Measurements from ENCODE around the gene IFI27L2.

Gene IFI27L2

DNA sequence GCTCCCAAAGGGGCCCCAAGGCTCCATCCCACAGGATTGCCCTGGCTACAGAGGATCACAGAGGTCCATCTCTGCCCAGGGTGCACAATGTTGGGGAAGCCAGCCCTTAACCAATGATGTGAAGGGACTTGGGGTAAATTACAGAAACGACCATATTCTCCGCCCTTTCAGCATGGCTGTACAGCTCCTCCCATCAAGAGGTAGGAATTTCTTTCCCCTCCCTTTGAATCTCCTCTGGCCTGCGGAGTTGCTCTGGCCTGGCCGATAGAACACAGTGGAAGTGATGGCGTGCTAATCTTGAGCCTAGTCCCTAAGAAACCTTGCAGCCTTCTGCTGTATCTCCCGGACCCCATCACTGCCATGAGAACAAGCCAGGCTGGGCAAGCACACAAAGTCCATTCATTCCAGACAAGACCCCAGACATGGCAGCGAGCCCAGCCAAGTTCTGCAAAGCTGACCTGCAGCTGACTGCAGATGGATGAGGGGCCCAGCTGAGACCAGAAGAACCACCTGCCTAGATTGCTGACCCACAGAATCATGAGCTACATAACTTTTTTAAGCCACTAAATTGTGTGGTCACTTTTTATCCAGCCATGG is 25.8 kb downstream of the IFI27L2 start:
- DNase-seq, result peak in 15 of 56 donors; percentile 6 to 49 (median 22)

DNA sequence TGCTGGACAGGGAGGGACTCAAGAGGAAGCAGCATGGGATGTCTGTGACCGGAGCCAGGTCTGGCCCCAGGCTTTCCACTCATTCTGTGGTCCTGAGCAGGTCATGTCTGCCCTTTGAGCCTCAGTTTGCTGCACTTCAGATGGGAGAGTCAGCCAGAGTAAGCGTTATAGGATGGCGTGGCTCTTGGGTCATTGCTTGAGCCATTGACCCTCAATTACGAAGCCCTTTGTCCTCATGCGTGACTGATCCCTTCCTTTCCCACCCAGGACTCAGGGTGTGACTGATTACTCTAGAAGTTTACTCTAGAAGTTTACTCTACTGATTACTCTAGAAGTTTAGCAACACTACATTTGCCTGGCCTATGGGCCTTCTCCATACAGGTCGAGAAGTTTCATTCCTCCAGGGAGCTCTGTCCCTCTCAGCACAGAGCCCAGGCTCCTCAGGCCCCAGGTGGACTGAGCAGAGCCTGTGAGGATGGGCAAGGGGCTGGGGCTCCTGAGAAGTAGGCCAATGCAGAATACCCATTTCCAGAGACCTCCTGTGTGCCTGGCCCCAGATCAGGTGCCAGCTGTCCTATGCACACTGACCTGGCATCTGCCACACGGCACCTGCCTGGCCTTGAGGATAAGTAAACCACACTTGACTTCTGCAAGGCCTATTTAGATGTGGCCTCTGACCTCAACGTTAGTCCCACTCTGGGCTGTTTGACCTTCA is 26.5 kb downstream of the IFI27L2 start:
- DNase-seq, result no peak

DNA sequence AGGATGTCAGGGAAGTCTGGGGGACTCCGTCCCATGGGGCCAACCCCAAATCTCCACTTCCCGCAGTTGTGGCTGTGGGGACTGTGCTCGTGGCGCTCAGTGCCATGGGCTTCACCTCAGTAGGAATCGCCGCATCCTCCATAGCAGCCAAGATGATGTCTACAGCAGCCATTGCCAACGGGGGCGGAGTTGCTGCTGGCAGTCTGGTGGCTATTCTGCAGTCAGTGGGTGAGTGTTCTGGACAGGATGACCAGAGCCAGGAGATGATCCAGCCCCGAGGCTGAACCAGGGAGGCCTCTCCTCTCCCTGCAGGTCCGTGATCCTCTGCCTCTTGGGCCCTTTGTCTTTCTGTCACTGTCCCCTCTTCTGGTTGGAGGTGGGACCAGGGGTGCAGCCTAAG is 27.7 kb downstream of the IFI27L2 start:
- DNase-seq, result peak in 7 of 56 donors; percentile 6 to 32 (median 10)

DNA sequence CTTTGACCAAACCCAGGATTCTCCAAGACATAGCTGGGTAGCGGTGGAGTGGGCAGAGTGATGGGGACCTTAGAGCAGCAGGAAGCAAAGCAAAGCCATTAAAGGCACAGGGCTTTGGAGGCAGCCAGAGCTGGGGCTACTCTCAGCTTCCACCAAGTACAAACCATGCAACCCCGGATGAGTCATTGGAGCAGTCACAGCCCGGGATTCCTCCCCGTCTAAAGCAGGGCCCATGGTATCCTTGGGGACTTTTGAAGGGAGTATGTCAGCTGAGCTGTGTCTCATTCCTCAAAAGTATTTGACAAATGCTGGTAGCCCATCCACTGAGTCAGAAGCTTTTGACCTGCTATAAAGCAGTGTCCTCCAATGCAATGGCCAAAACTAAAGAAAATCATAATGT is 28.6 kb downstream of the IFI27L2 start:
- DNase-seq, result no peak

DNA sequence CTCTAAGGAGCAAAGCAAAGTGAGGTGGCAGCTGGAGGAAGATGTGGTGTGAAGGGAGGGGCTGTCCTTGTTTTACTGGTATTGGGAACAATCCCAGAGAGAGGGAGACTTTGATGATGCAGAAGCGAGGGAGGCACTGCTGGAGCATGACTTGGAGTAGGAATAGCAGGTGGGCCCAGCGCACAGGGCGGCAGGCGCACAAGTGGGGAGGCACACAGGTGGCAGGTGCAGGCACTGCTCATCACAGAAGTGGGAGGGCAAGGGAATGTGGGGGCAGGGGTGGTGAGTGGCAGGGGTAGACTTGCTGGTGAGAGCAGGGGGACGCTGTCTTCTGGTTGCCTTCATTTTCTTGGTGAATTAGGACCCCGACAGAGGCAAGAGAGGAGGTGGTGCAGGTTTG is 30.4 kb downstream of the IFI27L2 start:
- no peak for DNase-seq

DNA sequence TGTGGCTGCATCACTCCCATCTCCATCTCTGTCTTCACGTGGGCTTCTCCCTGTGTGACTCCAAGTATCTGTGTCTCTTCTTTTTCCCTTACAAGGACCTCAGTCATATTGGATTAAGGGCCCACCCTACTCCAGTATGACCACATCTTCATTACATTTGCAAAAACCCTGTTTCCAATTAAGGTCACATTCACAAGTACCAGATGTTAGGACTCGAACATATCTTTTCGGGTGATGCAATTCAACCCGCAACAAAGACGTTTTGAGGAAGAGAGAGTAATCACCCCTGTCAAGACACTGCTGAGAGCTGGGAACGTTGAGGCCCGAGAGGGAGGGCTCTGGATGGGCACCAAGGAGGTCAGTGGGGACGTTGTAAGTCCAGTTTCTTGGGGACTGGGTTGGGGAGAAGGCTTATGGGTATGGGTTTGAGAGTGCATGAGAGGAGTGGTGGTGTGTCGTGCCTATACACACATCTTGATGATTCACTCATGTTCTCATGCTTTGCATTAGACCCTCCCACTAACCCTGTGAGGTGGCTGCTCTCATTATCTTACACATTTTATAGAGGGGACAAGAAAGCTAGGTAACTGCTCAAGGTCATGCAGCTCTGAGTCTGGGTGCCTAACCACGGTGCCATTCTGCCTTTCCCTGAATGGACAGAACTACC is 30.9 kb downstream of the IFI27L2 start:
- DNase-seq, result no peak

DNA sequence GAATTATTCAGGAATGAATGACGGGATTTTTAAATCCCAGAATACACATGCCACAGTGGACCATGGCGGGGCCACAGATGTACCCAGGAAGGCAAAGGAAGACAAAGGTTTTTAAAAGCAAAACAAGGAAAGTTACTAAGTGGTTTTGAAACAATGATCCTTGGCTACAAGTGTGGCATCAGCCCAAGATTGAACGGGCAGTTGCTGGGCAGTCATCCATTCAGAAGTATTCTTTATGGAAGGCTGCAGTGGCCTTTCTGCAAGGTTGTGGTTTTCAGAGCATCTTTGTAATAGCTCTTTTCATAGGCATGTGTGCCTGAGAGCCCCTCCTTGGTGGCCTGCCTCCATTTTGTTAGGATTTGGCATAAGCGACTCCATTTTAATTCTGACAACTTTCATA is 32.3 kb downstream of the IFI27L2 start:
- DNase-seq, result no peak

DNA sequence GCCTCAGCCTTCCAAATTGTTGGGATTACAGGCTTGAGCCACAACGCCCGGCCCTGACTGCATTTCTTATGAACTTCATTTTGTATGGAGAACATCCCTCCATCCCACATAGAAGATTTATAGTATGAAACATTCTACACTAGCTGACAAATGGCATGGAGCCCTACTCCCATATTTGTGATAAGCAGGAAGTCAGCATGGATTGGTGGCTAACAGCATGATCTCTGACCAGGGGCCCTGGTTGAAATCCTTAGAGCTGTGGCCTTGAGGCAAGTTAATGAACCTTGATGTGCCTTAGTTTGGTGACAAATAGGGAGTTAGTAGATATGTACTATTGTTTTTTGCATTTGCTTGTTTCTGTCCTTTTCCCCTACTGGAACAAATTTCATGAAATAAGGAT is 36.0 kb downstream of the IFI27L2 start:
- DNase-seq, result no peak

DNA sequence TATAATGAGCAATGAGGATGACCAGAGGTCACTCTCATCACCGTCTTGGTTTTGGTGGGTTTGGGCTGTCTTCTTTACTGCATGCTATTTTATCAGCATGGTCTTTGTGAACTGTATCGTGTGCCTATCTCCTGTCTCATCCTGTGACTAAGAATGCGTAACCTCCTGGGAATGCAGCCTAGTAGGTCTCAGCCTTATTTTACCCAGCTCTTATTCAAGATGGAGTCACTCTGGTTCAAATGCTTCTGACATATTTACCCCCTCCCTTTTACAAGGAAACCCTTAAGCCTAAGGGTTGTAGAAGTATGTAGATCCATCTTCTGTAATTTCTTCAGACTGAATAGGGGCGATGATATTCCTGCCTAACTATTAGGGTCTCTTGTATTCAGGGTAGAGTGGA is 39.9 kb downstream of the IFI27L2 start:
- DNase-seq, result no peak

DNA sequence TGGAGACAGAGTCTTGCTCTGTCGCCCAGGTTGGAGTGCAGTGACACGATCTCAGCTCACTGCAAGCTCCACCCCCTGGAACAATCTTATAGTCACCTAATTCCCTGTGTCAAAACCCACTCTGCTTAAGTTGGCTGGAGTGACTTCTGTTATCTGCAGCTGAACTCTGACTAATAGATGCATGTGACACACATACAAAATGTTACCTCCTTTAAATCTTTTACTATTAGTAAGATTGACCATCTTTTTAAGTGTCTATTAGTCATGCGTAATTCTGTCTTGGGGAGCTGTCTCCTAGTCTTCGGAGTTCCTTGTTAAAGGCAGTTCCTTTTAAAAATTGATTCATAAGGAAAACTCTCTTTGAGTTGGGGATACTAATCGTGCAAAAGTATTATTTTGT is 40.9 kb downstream of the IFI27L2 start:
- no peak for DNase-seq

DNA sequence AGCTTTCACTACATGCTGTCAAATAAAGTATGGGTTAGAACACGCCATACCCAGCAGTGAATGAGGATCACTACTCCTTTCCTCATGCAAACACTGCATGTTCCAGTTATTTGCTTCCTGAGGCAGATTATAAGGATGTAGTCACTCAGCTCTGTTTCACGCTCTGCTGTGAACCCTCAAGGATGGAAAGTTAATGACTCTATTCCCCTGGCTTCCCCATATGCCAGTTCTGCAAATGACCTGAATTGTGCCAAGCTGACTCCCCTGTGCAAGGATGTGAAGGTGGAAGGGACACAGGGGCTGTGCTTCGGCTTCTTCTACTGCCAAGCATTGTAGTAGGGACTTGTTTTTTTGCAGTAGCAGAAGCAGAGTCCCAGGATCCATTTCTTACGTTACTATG is 41.5 kb downstream of the IFI27L2 start:
- DNase-seq, result no peak

DNA sequence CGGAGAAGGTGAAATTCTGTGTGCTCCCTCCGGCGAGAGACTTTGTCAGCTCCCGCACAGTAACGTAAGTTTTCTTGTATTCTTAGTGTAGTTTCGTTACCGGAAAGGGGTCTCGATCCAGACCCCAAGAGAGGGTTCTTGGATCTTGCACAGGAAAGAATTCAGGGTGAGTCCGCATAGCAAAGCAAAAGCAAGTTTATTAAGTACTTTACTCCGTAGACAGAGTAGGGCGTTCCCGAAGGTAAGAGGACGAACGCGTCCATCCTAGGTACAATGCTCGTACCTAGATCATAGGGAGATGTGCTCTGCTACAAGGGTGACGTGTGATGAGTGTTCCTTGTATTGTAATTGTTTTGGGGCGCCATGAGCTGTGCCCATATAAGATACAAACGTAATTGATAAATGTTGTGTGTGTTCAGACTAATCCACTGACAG is 48.0 kb downstream of the IFI27L2 start:
- DNase-seq, result no peak

DNA sequence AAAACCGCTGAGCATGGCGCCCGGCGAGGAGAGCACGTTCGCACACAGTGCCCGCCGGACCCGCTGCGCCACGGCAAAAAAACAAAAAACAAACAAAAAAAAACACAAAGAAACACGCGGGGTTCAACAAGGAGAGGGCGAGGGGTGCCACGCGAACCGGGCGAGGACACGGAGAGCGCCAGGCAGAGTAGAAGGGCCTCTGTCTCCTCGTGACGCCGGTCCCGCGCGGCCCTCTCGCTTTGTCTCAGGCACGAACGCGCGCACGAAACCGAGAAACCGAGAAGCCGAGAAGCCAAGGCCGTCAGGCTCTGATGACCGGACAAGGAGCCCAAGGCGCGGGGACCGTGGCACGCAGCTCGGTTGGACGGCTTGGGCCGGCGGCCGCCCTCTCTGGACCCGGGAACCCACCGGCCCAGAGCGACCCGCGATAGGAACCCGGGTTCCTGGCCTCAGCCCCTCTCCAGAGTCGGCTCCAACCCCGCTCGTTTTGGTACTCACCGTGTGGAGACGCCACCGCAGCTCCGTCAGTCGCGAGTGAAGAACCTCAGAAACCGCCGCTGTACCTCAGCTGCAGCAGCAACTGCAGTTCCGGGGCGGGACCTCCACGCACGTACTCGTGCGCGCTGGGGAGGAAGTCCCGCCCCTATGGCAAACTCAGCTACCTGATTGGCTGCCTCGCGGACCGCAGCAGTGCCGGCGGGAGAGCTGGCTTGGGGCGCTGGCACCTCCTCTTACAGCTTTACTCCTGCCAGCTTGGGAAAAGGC is 48.6 kb downstream of the IFI27L2 start, which contains the start of the genes DDX24 and IFI27L1:
TSS of gene DDX24 (minus strand) at position 582 of the 765 bp plus-strand sequence. CDS start 1,460 bp downstream, outside the sequence.
TSS of gene IFI27L1 (plus strand) at position 690 of the 765 bp plus-strand sequence. CDS start 15,628 bp downstream, outside the sequence.
- DNase-seq, result peak; percentile 34 to 97 (median 88)

DNA sequence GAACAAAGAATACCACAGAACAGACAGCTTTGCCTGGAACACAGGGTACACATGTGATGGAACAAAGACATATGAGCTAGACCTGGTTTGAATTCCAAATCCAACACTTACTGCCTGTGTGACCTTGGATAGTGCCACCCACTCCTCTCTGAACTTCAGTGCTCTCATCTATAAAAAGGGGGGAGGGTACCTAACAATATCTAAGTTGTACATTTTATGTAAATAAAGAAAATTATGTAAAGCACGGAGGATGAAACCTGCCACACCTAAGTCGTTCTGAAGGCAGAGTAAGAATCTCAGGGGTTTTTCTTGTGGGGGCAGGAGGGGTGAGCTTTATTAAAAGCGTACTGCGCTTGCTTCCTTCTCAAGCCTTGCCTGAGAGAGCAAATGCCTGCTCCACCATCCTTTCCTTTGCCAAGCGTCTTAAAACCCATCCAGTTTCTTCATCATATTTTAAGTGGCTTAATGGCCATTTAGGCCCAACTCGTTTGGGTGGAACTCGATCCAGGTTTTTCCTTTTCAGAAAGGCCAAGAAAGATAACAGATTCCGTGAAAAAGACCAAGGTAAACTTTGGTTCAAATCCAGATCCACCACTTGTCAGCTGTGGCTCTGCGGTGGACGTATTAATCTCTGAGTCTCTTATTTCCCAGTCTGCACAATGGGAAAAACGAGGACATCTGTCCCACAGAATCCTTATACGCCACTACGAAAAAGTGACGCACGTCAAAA is 49.3 kb downstream of the IFI27L2 start:
- peak in 4 of 56 donors; percentile 8 to 41 (median 16) for DNase-seq

DNA sequence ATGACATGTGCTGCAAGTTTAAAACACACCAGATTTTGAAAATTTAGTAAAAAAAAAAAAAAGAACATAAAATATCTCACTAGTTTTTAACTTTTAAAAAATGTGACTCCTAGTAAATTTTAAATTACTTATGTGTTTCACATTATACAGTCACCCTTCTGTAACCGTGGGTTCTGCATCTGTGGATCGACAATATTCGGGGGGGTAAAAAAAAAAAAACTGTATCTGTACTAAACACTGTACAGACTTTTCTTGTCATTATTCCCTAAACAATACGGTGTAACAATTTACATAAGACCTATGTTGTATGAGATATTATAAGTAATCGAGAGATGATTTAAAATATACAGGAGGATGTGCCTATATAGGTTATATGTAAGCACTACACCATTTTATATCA is 51.6 kb downstream of the IFI27L2 start:
- DNase-seq, result no peak

Measured in amygdala (tissue), 56 donors.